ENCODE results near the gene PLEKHN1. TPM values are rescaled to one million over a fixed set of nuclear protein-coding genes. Genes with fewer than 3 reads are reported as not detected.

PLEKHN1 gene
- total and polyA plus RNA-seq, 4 experiments from 2014 or later, result 0.50 to 2.9 (median 2.2) TPM; not detected in 1

GRCh38 chr1:979744-980072 is 13.4 kb downstream of the PLEKHN1 start:
- Mint-ChIP-seq H3K27ac (no peak overlapping the region), H3K4me1 (peaks cover 3 to 12% (median 5%) of the 10 kb centered on the region in 4 donors), H3K4me3 (no peak overlapping the region), H3K27me3 (peaks cover 11 to 12% of the 10 kb centered on the region in 2 donors), H3K36me3 (no peaks in the 10 kb centered on the region), H3K9me3 (no peaks in the 10 kb centered on the region)
- Histone ChIP-seq H3K9me3 (ENCODE audit: control insufficient read depth in 1 of 2, low read length in 2 of 2) (no peaks in the 10 kb centered on the region), H3K4me3 (ENCODE audit: low read length in 2 of 2) (no peak overlapping the region), H3K27ac (ENCODE audit: low read depth, low read length) (no peak overlapping the region), H3K4me1 (ENCODE audit: insufficient read depth, low read length) (peaks cover 9% of the 10 kb centered on the region), H3K27me3 (ENCODE audit: insufficient read depth, low read length) (no peaks in the 10 kb centered on the region), H3K36me3 (ENCODE audit: insufficient read depth, low read length) (no peaks in the 10 kb centered on the region)
- no peak for DNase-seq
- intact Hi-C loops (cut with micrococcal nuclease), result loop anchor here (5.0 kb wide), 1 partner anchor 313 kb away; no protein-coding TSS in a partner anchor
- ChIA-PET CTCF (ENCODE audit: partially characterized antibody) (no interaction called here), POLR2A (ENCODE audit: partially characterized antibody) (no interaction called here)

- H3K4me3 ChIP-seq (ENCODE audit: low read length in 2 of 2), result no peak overlapping the region
- no peak overlapping the region for H3K27ac ChIP-seq (ENCODE audit: low read depth, low read length)
- ChIA-PET POLR2A (ENCODE audit: partially characterized antibody) (no interaction called here), CTCF (ENCODE audit: partially characterized antibody) (interaction anchor here (1.5 kb wide), 1 partner anchor 22 kb away, joined by 6 read pairs; no protein-coding TSS in a partner anchor)
- no peaks in the 10 kb centered on the region for H3K9me3 ChIP-seq (ENCODE audit: control insufficient read depth in 1 of 2, low read length in 2 of 2)
- intact Hi-C loops (cut with micrococcal nuclease), result loop anchor here (5.0 kb wide), 1 partner anchor 312 kb away; no protein-coding TSS in a partner anchor
- no peak for DNase-seq
- H3K4me3 Mint-ChIP-seq, result no peak overlapping the region
- peaks cover 9% of the 10 kb centered on the region for H3K4me1 ChIP-seq (ENCODE audit: insufficient read depth, low read length)
- H3K4me1 Mint-ChIP-seq, result peaks cover 3 to 12% (median 5%) of the 10 kb centered on the region in 4 donors
- no peaks in the 10 kb centered on the region for H3K36me3 Mint-ChIP-seq
- no peaks in the 10 kb centered on the region for H3K27me3 ChIP-seq (ENCODE audit: insufficient read depth, low read length)
- H3K27ac Mint-ChIP-seq, result no peak overlapping the region
- no peaks in the 10 kb centered on the region for H3K36me3 ChIP-seq (ENCODE audit: insufficient read depth, low read length)
- no peaks in the 10 kb centered on the region for H3K9me3 Mint-ChIP-seq
- peaks cover 15% of the 10 kb centered on the region in 2 donors for H3K27me3 Mint-ChIP-seq
Observed at GRCh38 chr1:980137-980571, 13.9 kb downstream of the PLEKHN1 start.

- Mint-ChIP-seq H3K27ac (no peak overlapping the region), H3K4me3 (no peak overlapping the region), H3K27me3 (peaks cover 14 to 20% of the 10 kb centered on the region in 2 donors), H3K36me3 (no peaks in the 10 kb centered on the region), H3K4me1 (peaks cover under 1 to 9% (median 1%) of the 10 kb centered on the region in 4 donors), H3K9me3 (no peaks in the 10 kb centered on the region)
- Histone ChIP-seq H3K4me1 (ENCODE audit: insufficient read depth, low read length) (peaks cover 6% of the 10 kb centered on the region), H3K4me3 (ENCODE audit: low read length in 2 of 2) (no peak overlapping the region), H3K27me3 (ENCODE audit: insufficient read depth, low read length) (no peaks in the 10 kb centered on the region), H3K36me3 (ENCODE audit: insufficient read depth, low read length) (no peaks in the 10 kb centered on the region), H3K9me3 (ENCODE audit: control insufficient read depth in 1 of 2, low read length in 2 of 2) (no peaks in the 10 kb centered on the region), H3K27ac (ENCODE audit: low read depth, low read length) (no peak overlapping the region)
- ChIA-PET CTCF (ENCODE audit: partially characterized antibody) (interaction anchor here (1.0 to 1.9 kb wide), 3 partner anchors 11 to 76 kb away, joined by 3 to 10 read pairs (median 6); no protein-coding TSS in a partner anchor), POLR2A (ENCODE audit: partially characterized antibody) (no interaction called here)
- no peak for DNase-seq
- intact Hi-C loops (cut with micrococcal nuclease), result loop anchor here (5.0 kb wide), 1 partner anchor 312 kb away; no protein-coding TSS in a partner anchor
Observed at GRCh38 chr1:980602-981395, 14.5 kb downstream of the PLEKHN1 start.

- H3K4me3 ChIP-seq (ENCODE audit: low read length in 2 of 2), result no peak overlapping the region
- ChIA-PET POLR2A (ENCODE audit: partially characterized antibody) (no interaction called here), CTCF (ENCODE audit: partially characterized antibody) (interaction anchor here (1.0 to 4.7 kb wide), 4 partner anchors 11 to 83 kb away, joined by 3 to 65 read pairs (median 8); no protein-coding TSS in a partner anchor)
- Mint-ChIP-seq H3K36me3 (no peaks in the 10 kb centered on the region), H3K9me3 (no peaks in the 10 kb centered on the region), H3K27me3 (peaks cover 15 to 23% of the 10 kb centered on the region in 2 donors), H3K27ac (no peak overlapping the region), H3K4me1 (peaks cover 0 to 5% (median 0%) of the 10 kb centered on the region in 4 donors), H3K4me3 (no peak overlapping the region)
- DNase-seq, result no peak
- H3K9me3 ChIP-seq (ENCODE audit: control insufficient read depth in 1 of 2, low read length in 2 of 2), result no peaks in the 10 kb centered on the region
- no peaks in the 10 kb centered on the region for H3K4me1 ChIP-seq (ENCODE audit: insufficient read depth, low read length)
- no peaks in the 10 kb centered on the region for H3K36me3 ChIP-seq (ENCODE audit: insufficient read depth, low read length)
- H3K27me3 ChIP-seq (ENCODE audit: insufficient read depth, low read length), result no peaks in the 10 kb centered on the region
- H3K27ac ChIP-seq (ENCODE audit: low read depth, low read length), result no peak overlapping the region
- intact Hi-C loops (cut with micrococcal nuclease), result loop anchor here (5.0 kb wide), 1 partner anchor 311 kb away; no protein-coding TSS in a partner anchor
Observed at GRCh38 chr1:981491-981954, 15.2 kb downstream of the PLEKHN1 start.

- no peaks in the 10 kb centered on the region for H3K27me3 ChIP-seq (ENCODE audit: insufficient read depth, low read length)
- H3K27ac Mint-ChIP-seq, result no peak within 1 kb of the TSS
- no peak within 1 kb of the TSS for H3K4me3 ChIP-seq (ENCODE audit: low read length in 2 of 2)
- no peak within 1 kb of the TSS for H3K4me3 Mint-ChIP-seq
- ChIA-PET CTCF (ENCODE audit: partially characterized antibody) (interaction anchor here (1.7 to 4.7 kb wide), 3 partner anchors 10 to 140 kb away, joined by 3 to 65 read pairs (median 10); no protein-coding TSS in a partner anchor), POLR2A (ENCODE audit: partially characterized antibody) (interaction anchor here (1.0 kb wide), 1 partner anchor 77 kb away, joined by 4 read pairs; no protein-coding TSS in a partner anchor)
- intact Hi-C loops (cut with micrococcal nuclease), result loop anchor here (5.0 kb wide), 1 partner anchor 310 kb away; no protein-coding TSS in a partner anchor
- H3K27ac ChIP-seq (ENCODE audit: low read depth, low read length), result no peak within 1 kb of the TSS
- no peaks in the 10 kb centered on the region for H3K9me3 ChIP-seq (ENCODE audit: control insufficient read depth in 1 of 2, low read length in 2 of 2)
- peaks cover 15 to 24% of the 10 kb centered on the region in 2 donors for H3K27me3 Mint-ChIP-seq
- H3K36me3 ChIP-seq (ENCODE audit: insufficient read depth, low read length), result no peaks in the 10 kb centered on the region
- H3K9me3 Mint-ChIP-seq, result no peaks in the 10 kb centered on the region
- H3K4me1 Mint-ChIP-seq, result peaks cover 0 to 5% (median 0%) of the 10 kb centered on the region in 4 donors
- no peaks in the 10 kb centered on the region for H3K4me1 ChIP-seq (ENCODE audit: insufficient read depth, low read length)
- H3K36me3 Mint-ChIP-seq, result no peaks in the 10 kb centered on the region
- DNase-seq, result no peak
Observed at GRCh38 chr1:981955-982558, 15.8 kb downstream of the PLEKHN1 start, which contains the start of gene PERM1. TSS of gene PERM1 (minus strand) at chr1:982093. CDS start at chr1:981029, 1,064 bp downstream.

GRCh38 chr1:982765-983436 is 16.6 kb downstream of the PLEKHN1 start:
- intact Hi-C loops (cut with micrococcal nuclease), result loop anchor here (5.0 kb wide), 1 partner anchor 309 kb away; no protein-coding TSS in a partner anchor
- H3K4me3 Mint-ChIP-seq, result no peak overlapping the region
- no peaks in the 10 kb centered on the region for H3K4me1 ChIP-seq (ENCODE audit: insufficient read depth, low read length)
- no peak overlapping the region for H3K27ac ChIP-seq (ENCODE audit: low read depth, low read length)
- ChIA-PET CTCF (ENCODE audit: partially characterized antibody) (interaction anchor here (1.2 to 4.7 kb wide), 5 partner anchors 10 to 140 kb away, joined by 3 to 65 read pairs (median 8); no protein-coding TSS in a partner anchor), POLR2A (ENCODE audit: partially characterized antibody) (interaction anchor here (1.0 kb wide), 1 partner anchor 78 kb away, joined by 4 read pairs; no protein-coding TSS in a partner anchor)
- H3K9me3 Mint-ChIP-seq, result no peaks in the 10 kb centered on the region
- H3K9me3 ChIP-seq (ENCODE audit: control insufficient read depth in 1 of 2, low read length in 2 of 2), result no peaks in the 10 kb centered on the region
- H3K27me3 Mint-ChIP-seq, result peaks cover 15 to 26% of the 10 kb centered on the region in 2 donors
- H3K27ac Mint-ChIP-seq, result no peak overlapping the region
- no peaks in the 10 kb centered on the region for H3K27me3 ChIP-seq (ENCODE audit: insufficient read depth, low read length)
- no peaks in the 10 kb centered on the region for H3K36me3 Mint-ChIP-seq
- H3K4me1 Mint-ChIP-seq, result peaks cover 0 to 5% (median 0%) of the 10 kb centered on the region in 4 donors
- no peak overlapping the region for H3K4me3 ChIP-seq (ENCODE audit: low read length in 2 of 2)
- no peaks in the 10 kb centered on the region for H3K36me3 ChIP-seq (ENCODE audit: insufficient read depth, low read length)
- DNase-seq, result no peak

All from CD4-positive, alpha-beta memory T cell (primary cell).